Dermis microvascular lymphatic vessel endothelial cell (primary cell): Measurements from ENCODE around the gene PDE4DIP. TPM values are rescaled to one million over a fixed set of nuclear protein-coding genes. Genes with fewer than 3 reads are reported as not detected.
"Not testable (repeated sequence)": the region's sequence is repeated elsewhere in the genome, so short reads cannot be mapped to it uniquely, and the experiment has no call there.

Experiments
- DNase-seq, 2 donors: peaks; one replicate each; pipeline versions ENCODE4 v3.0.0 to v3.0.0-alpha.2; 2010; ENCODE audit warnings: low read depth in 2 of 2
- total RNA-seq: library from RNA; depleted of rRNA; stranded (reverse); fragments of >200 nt; gene quantifications from 2 replicates; pipeline ENCODE4 v1.2.1, GENCODE V29; 2014

PDE4DIP gene
- total RNA-seq, 1 donor from 2014 or later: 6.3 TPM

DNA sequence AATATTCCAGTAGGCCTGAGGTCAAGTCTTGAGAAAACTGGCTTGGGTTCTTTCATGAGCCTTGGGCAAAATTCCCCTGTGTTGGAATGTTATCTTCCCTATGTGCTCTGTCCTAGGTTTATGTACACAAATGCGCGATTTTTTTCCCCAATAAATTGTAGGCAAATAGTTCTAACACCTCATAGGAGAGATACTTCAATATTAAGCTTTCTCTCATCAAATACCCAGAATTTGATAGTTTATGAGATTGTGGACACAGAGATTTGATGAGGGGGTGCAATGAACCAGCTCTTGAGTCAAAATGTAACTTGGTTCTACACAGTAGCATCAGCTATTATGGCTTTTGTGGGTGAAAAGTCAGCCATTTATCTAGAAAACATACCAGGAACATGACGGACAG lies 220.4 kb downstream of the PDE4DIP start:
- DNase-seq: not testable (repeated sequence)

GRCh38 chr1:149075505-149076127 lies 231.4 kb downstream of the PDE4DIP start:
- DNase-seq: not testable (repeated sequence)

Other genes with a start within 250 kb of the PDE4DIP start
- gene NBPF14, start 248.4 kb upstream of the PDE4DIP start, total RNA-seq: 4.5 and 8.3 TPM in 2 replicates
- gene NUDT4B, start 95.7 kb upstream of the PDE4DIP start, total RNA-seq: 11.9 and 20.7 TPM in 2 replicates